Gastroesophageal sphincter (tissue), 3 donors: ENCODE measurements around the gene DOCK7.

Source experiments
- CTCF ChIP-seq, 4 experiments: fragments of 200-600 bp in 2 of 4; fragments of 450-650 bp in 2 of 4; sonication (generic) in 1 of 4; IDR thresholded peaks; one replicate each; pipeline ENCODE4 v1.5.1; 2017 to 2019; ENCODE audit warnings: antibody characterized with exemption in 4 of 4, mild to moderate bottlenecking in 2 of 4, moderate library complexity in 2 of 4
- POLR2AphosphoS5 ChIP-seq: sonication (generic); formaldehyde crosslinking; IDR thresholded peaks from one replicate; pipeline ENCODE4 v1.6.1; 2017; ENCODE audit warnings: antibody characterized with exemption

GRCh38 chr1:62462370-62462769 is 225.8 kb downstream of the DOCK7 start:
- TF ChIP-seq CTCF (IDR thresholded peaks at IDR 0.05): no peak
- no peak for TF ChIP-seq POLR2AphosphoS5
